BJ (cell line): ENCODE data around the gene KIF12. TPM values are rescaled to one million over a fixed set of nuclear protein-coding genes. Genes with fewer than 3 reads are reported as not detected.
"Not testable (repeated sequence)": the region's sequence is repeated elsewhere in the genome, so short reads cannot be mapped to it uniquely, and the experiment has no call there.

ENCODE experiments used
- CTCF ChIA-PET: fragments of 350-600 bp; formaldehyde crosslinking; extraction: SDS; loops from one replicate; lab custom pipeline; 2021; ENCODE audit warnings: antibody characterized with exemption, inconsistent platforms; lab: Yijun Ruan, JAX
- POLR2A ChIA-PET: fragments of 300-600 bp; sonication (Branson Sonifier 250); formaldehyde crosslinking; extraction: SDS; loops from one replicate; lab custom pipeline; 2021; ENCODE audit warnings: antibody characterized with exemption; lab: Charles Lee
- DNase-seq: peaks from one replicate; pipeline ENCODE4 v3.0.0-alpha.2; 2011; ENCODE audit warnings: low read depth
- H3K27me3 ChIP-seq: 2 replicates; pipeline ENCODE4 v1.6.0; 2011; ENCODE audit warnings: low read length; ENCODE audit not compliant: control insufficient read depth, insufficient read depth
- H3K36me3 ChIP-seq: 2 replicates; pipeline ENCODE4 v1.5.1; 2011; ENCODE audit warnings: low read length; ENCODE audit not compliant: control insufficient read depth, insufficient read depth
- H3K4me3 ChIP-seq: 2 replicates; pipeline ENCODE4 v1.5.1; 2011; ENCODE audit warnings: low read depth, mild to moderate bottlenecking, control low read depth, low read length
- CTCF ChIP-seq: IDR thresholded peaks from 2 replicates; pipeline ENCODE4 v1.5.1; 2011; ENCODE audit warnings: low read depth, mild to moderate bottlenecking, control low read depth, inconsistent platforms, low read length, moderate library complexity; ENCODE audit not compliant: insufficient read depth
- polyA plus RNA-seq: library from polyadenylated mRNA; depleted of rRNA; stranded (reverse); fragments of >200 nt; gene quantifications from 2 replicates; pipeline ENCODE4 v1.2.3, GENCODE V29; 2011

Gene KIF12
- polyA plus RNA-seq, 1 experiment: 0.07 TPM

DNA sequence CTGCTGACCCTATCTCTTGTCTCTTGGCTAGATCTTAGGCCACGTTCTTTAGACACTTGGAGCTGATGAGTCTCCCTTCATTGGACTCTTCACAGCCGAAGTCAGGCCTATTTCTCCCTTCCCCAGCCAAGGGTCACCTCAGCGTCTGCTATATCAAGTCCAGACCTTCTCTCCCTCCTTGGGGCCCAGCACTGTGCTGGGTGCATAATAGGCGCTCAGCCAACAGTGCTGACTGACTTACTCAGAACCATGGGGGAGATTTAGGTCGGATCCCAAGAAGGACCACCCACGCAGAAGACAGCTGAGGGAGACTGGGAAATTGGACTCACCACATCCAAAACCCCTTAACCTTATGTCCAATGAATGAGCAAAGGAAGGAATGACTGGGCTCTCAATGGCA lies 15.4 kb downstream of the KIF12 start:
- Histone ChIP-seq H3K4me3 (no peak overlapping the region), H3K27me3 (peaks cover 3% of the 10 kb centered on the region), H3K36me3 (no peaks in the 10 kb centered on the region)
- no peak for DNase-seq
- ChIA-PET POLR2A (no interaction called here), CTCF (interaction anchor here (0.6 to 6.2 kb wide), 17 partner anchors 11 to 1506 kb away, joined by 3 to 66 read pairs (median 6); partner anchors contain the start of genes COL27A1 and KIF12)
- no peak for TF ChIP-seq CTCF

- H3K4me3 ChIP-seq, H3K36me3 ChIP-seq, H3K27me3 ChIP-seq, DNase-seq: not testable (repeated sequence)
- POLR2A ChIA-PET: interaction anchor here (0.6 kb wide), 1 partner anchor 27 kb away, joined by 3 read pairs; no protein-coding TSS in a partner anchor
- CTCF ChIA-PET: interaction anchor here (0.6 to 6.2 kb wide), 35 partner anchors 10 to 1505 kb away, joined by 3 to 66 read pairs (median 4); partner anchors contain the start of genes COL27A1 and KIF12
Observed at GRCh38 chr9:114082763-114083412, 16.2 kb downstream of the KIF12 start.

DNA sequence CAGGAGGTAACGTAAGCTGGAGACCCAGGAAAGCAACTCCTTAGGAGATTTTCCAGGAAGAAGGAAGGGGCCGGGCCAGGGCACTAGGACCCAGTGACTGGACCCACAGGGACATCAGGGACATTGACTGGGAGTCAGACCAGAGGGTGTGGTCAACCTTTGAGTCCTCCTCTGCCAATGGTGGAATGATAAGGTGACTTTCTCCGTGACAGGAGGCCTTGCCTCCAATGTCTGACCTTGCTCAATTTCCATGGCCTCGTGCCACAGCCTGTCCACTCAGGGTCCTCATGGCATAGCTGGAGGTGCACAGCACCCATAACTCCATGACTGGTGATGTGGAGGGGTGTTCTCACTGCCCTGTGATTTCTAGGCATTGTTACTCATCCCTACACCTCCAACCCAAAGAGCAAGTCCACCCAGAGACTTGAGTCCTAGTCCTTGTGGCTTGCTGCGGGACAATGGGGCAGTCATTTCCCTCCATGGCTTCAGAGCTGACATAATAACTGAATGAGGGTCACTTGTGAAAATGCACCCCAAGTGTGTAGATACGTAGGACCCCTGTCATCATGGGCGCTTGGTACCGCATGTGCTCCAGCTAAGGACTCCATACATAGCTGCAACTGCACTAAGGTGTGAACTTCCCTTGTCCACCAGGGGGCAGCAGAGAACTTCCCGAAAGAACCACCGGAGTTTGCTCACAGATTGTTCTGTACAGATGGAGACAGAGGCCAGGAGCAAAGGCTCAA lies 16.9 kb downstream of the KIF12 start:
- ChIA-PET POLR2A (interaction anchor here (0.6 kb wide), 1 partner anchor 28 kb away, joined by 3 read pairs; no protein-coding TSS in a partner anchor), CTCF (interaction anchor here (0.7 to 6.2 kb wide), 35 partner anchors 10 to 267 kb away, joined by 3 to 66 read pairs (median 4); partner anchors contain the start of genes COL27A1 and KIF12)
- Histone ChIP-seq H3K36me3 (no peaks in the 10 kb centered on the region), H3K4me3 (no peak overlapping the region), H3K27me3 (peaks cover 4% of the 10 kb centered on the region)
- peak; percentile 24 for DNase-seq
- peak; percentile 90 for TF ChIP-seq CTCF

DNA sequence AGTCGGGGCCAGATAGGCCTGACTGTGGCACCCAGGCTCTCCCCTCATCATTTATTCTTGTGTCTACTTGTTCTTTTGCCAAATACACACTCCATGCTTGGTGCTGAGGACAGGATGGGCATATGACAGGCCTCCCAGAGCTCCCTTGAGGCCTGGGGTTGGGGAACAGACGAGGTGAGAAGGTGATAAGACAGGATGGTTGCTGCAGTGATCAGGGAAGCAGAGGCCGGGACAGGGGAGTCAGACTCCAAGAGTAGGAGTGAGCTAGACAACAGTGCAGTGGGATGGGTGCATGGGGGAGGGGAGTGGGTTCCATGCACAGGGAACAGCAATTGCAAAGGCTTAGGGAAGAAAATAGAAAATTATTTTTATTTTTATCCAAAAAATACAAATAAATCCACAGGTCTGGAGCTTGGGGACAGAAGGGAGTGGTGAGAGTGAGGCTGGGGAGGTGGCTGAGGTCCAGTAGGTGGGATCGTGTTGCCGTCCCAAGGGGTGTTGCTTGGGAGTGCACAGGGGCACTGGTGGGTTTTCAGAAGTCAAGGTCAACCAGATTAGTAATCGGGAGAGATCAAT lies 17.6 kb downstream of the KIF12 start:
- Histone ChIP-seq H3K36me3 (no peaks in the 10 kb centered on the region), H3K27me3 (peaks cover 6% of the 10 kb centered on the region), H3K4me3 (no peak overlapping the region)
- no peak for DNase-seq
- POLR2A ChIA-PET: no interaction called here
- no peak for TF ChIP-seq CTCF
- CTCF ChIA-PET: interaction anchor here (0.7 to 6.2 kb wide), 16 partner anchors 9 to 241 kb away, joined by 3 to 66 read pairs (median 7); partner anchors contain the start of genes COL27A1 and KIF12

DNA sequence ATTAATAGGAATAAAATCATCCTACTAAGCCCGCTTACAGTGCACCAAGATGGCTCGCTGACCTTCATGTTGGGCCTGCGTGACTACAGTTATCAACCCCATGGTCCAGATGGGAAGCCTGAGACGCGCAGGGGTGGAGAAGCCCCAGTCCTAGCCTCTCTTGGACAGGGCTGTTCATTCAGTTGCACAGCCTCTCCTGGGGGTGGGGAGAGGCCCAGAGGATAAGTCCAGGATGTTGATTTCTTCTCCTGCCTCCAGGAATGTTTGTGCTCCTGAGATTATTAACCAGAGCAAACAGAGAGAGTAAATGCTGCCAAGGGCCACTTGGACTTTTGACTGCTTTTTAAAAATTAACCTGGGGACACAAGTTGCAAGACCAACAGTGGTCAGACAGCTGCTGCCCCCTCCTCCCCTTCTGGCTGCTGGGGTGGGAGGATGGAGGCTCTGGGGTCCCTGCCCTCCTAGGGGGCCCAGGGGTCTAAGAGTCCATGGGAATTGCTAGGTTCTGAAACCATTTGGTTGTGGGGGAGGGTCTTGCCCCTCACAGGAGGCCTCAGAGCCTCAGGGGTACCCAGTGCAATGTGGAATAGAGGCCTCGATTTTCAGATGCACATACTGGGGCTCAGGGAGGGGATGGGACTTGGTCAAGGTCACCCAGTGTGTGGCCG lies 18.2 kb downstream of the KIF12 start:
- H3K36me3 ChIP-seq: no peaks in the 10 kb centered on the region

More for the DNA sequence above, 18.2 kb downstream of the KIF12 start:
- POLR2A ChIA-PET: no interaction called here
- DNase-seq: no peak
- peaks cover 10% of the 10 kb centered on the region for H3K27me3 ChIP-seq
- no peak overlapping the region for H3K4me3 ChIP-seq
- CTCF ChIA-PET: interaction anchor here (2.7 to 6.2 kb wide), 4 partner anchors 8 to 211 kb away, joined by 20 to 66 read pairs (median 36); partner anchors contain the start of gene KIF12
- TF ChIP-seq CTCF: no peak
